ENCODE measurements around the gene SYNE2. TPM values are rescaled to one million over a fixed set of nuclear protein-coding genes. Genes with fewer than 3 reads are reported as not detected.

The SYNE2 gene
- total and polyA plus RNA-seq, 10 of the 15 experiments (the other 5 are each of a cell fraction or from before 2014, with no cell fraction given): 2.1 to 52.7 (median 38.1) TPM

GRCh38 chr14:64202716-64203115, 349.9 kb downstream of the SYNE2 start:
- ChIA-PET POLR2A (interaction anchor here (0.6 kb wide), 1 partner anchor 771 kb away, joined by 4 read pairs; no protein-coding TSS in a partner anchor), RAD21 (ENCODE audit: unreplicated experiment) (no interaction called here), SMC1A (ENCODE audit: uncharacterized antibody, unreplicated experiment) (interaction anchor here (1.1 to 1.3 kb wide), 2 partner anchors 29 to 33 kb away, joined by 3 to 4 read pairs; no protein-coding TSS in a partner anchor), CTCF (interaction anchor here (1.1 to 2.2 kb wide), 4 partner anchors 11 to 92 kb away, joined by 3 to 6 read pairs (median 4); partner anchors contain the start of gene ESR2)
- Histone ChIP-seq H2AFZ (ENCODE audit: control insufficient read depth, low read depth, low read length) (no peak overlapping the region), H3K27ac (ENCODE audit: control insufficient read depth, insufficient read depth) (no peak overlapping the region), H3K4me3 (no peak overlapping the region), H3K9ac (ENCODE audit: control insufficient read depth, insufficient read depth, low read length) (no peak overlapping the region), H3K4me1 (ENCODE audit: control insufficient read depth, insufficient read depth, low read length) (no peaks in the 10 kb centered on the region), H3K9me3 (replicated peaks; ENCODE audit: control insufficient read depth, insufficient read depth, low read length) (no peaks in the 10 kb centered on the region), H3K79me2 (ENCODE audit: control insufficient read depth, insufficient read depth, low read length) (no peaks in the 10 kb centered on the region; the same call in none of the 2 replicates), H3K4me2 (ENCODE audit: control insufficient read depth, insufficient read depth) (no peak overlapping the region), H4K20me1 (ENCODE audit: control insufficient read depth, insufficient read depth) (no peaks in the 10 kb centered on the region), H3K27me3 (replicated peaks in 1 of 2; ENCODE audit: control insufficient read depth in 2 of 2, insufficient read depth in 2 of 2, low read length in 1 of 2) (no peaks in the 10 kb centered on the region), H3K36me3 (ENCODE audit: control insufficient read depth in 2 of 2, insufficient read depth in 2 of 2, low read length in 1 of 2) (peaks cover 3 to 4% of the 10 kb centered on the region in 2 experiments; a peak in 3 of 4 replicates)
- intact Hi-C loops (cut with micrococcal nuclease; ENCODE audit: unreplicated experiment) (no loop called here), in situ Hi-C loops (cut with MboI) (no loop called here)
- FAIRE-seq: no peak
- DNase-seq (ENCODE audit: low read depth, low spot score): no peak
- WGBS (ENCODE audit: insufficient coverage, insufficient replicate concordance, low lambda C conversion rate, missing lambda C conversion rate): 98% methylated on average over 10 of the region's 10 CpGs
- no peak for TF ChIP-seq NBN (IDR thresholded peaks at IDR 0.05)
- TF ChIP-seq ZSCAN29 (IDR thresholded peaks at IDR 0.05): no peak
- no peak for TF ChIP-seq MXI1 (IDR thresholded peaks at IDR 0.05; ENCODE audit: low read depth, low read length)
- TF ChIP-seq, protein P1, sequence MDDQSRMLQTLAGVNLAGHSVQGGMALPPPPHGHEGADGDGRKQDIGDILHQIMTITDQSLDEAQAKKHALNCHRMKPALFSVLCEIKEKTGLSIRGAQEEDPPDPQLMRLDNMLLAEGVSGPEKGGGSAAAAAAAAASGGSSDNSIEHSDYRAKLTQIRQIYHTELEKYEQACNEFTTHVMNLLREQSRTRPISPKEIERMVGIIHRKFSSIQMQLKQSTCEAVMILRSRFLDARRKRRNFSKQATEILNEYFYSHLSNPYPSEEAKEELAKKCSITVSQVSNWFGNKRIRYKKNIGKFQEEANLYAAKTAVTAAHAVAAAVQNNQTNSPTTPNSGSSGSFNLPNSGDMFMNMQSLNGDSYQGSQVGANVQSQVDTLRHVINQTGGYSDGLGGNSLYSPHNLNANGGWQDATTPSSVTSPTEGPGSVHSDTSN (IDR thresholded peaks at IDR 0.05; ENCODE audit: insufficient replicate concordance, low read depth, low read length): peak; percentile 15
- ATAC-seq: no peak
- BruUV-seq (replicated peaks): no TSS peak

DNA sequence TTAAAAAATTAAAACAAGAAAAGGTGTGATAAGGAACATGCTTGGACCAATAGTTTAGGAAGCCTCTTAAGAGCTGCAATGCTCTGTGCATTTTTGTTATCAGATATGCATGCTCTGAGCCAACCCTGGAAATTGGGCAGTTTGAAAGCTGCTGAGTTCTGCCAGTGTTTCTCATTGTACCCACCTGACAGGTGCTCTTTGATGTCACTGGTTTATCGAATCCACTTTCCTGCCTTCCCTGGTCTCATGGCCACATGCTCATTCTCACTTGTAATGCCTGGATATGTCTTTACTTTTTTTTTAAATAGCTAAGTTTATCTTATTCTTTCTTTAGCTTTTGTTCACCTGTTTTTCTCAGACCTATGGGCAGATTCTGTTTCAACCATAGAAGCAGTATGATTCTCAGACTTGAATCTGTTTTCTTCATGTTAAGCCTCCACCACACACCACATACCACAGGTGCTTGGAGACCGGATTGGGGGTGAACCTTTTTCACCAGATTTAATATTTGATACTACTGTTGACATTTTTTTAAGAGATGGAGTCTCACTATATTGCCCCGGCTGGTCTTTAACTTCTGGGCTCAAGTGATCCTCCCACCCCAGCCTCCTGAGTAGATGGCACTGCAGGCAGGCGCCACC, 350.7 kb downstream of the SYNE2 start:
- Histone ChIP-seq H3K4me1 (ENCODE audit: control insufficient read depth, insufficient read depth, low read length) (no peaks in the 10 kb centered on the region), H4K20me1 (ENCODE audit: control insufficient read depth, insufficient read depth) (no peaks in the 10 kb centered on the region), H3K79me2 (ENCODE audit: control insufficient read depth, insufficient read depth, low read length) (no peaks in the 10 kb centered on the region; the same call in 1 of the 2 replicates), H3K9me3 (replicated peaks; ENCODE audit: control insufficient read depth, insufficient read depth, low read length) (no peaks in the 10 kb centered on the region), H3K27me3 (replicated peaks in 1 of 2; ENCODE audit: control insufficient read depth in 2 of 2, insufficient read depth in 2 of 2, low read length in 1 of 2) (no peaks in the 10 kb centered on the region), H3K36me3 (ENCODE audit: control insufficient read depth in 2 of 2, insufficient read depth in 2 of 2, low read length in 1 of 2) (peaks cover 3 to 4% of the 10 kb centered on the region in 2 experiments; a peak in 3 of 4 replicates), H3K9ac (ENCODE audit: control insufficient read depth, insufficient read depth, low read length) (no peak overlapping the region), H3K4me3 (no peak overlapping the region), H3K27ac (ENCODE audit: control insufficient read depth, insufficient read depth) (no peak overlapping the region), H3K4me2 (ENCODE audit: control insufficient read depth, insufficient read depth) (no peak overlapping the region), H2AFZ (ENCODE audit: control insufficient read depth, low read depth, low read length) (no peak overlapping the region)
- ChIA-PET CTCF (interaction anchor here (1.1 to 1.7 kb wide), 3 partner anchors 11 to 92 kb away, joined by 3 to 5 read pairs (median 3); no protein-coding TSS in a partner anchor), SMC1A (ENCODE audit: uncharacterized antibody, unreplicated experiment) (interaction anchor here (1.1 to 2.4 kb wide), 3 partner anchors 8 to 32 kb away, joined by 3 to 9 read pairs (median 4); no protein-coding TSS in a partner anchor), RAD21 (ENCODE audit: unreplicated experiment) (interaction anchor here (1.0 kb wide), 1 partner anchor 8 kb away, joined by 3 read pairs; no protein-coding TSS in a partner anchor), POLR2A (no interaction called here)
- intact Hi-C loops (cut with micrococcal nuclease; ENCODE audit: unreplicated experiment) (no loop called here), in situ Hi-C loops (cut with MboI) (no loop called here)
- 81% methylated on average over 4 of the region's 4 CpGs for WGBS (ENCODE audit: insufficient coverage, insufficient replicate concordance, low lambda C conversion rate, missing lambda C conversion rate)
- ATAC-seq (no peak), FAIRE-seq (no peak), DNase-seq (ENCODE audit: low read depth, low spot score) (no peak)
- BruUV-seq (replicated peaks): no TSS peak
- TF ChIP-seq BHLHE40 (IDR thresholded peaks at IDR 0.05; ENCODE audit: borderline replicate concordance in 1 of 2, low read depth in 2 of 2, low read length in 1 of 2) (no peak), CUX1 (IDR thresholded peaks at IDR 0.05; ENCODE audit: insufficient replicate concordance, low read depth, low read length) (no peak), DPF2 (IDR thresholded peaks at IDR 0.05) (no peak), RELA (IDR thresholded peaks at IDR 0.05; ENCODE audit: borderline replicate concordance, partially characterized antibody) (no peak), NFYB (IDR thresholded peaks at IDR 0.05; ENCODE audit: insufficient read depth, low read depth, low read length) (no peak)
